Panc1 (cell line): ENCODE measurements around the gene CRLF1. TPM values are rescaled to one million over a fixed set of nuclear protein-coding genes. Genes with fewer than 3 reads are reported as not detected.
A peak's percentile ranks its signal among the peaks of the same experiment; 100 is the strongest.

Experiments
- ATAC-seq: fragments of 200-7000 bp; cut with Tn5 transposase; 2 replicates; pipeline ENCODE4 v1.9.1; 2020; ENCODE audit warnings: mild to moderate bottlenecking, moderate library complexity
- BruUV-seq: library from RNA; stranded (reverse); fragments of 400-500 nt; replicated peaks from 2 replicates; lab custom pipeline; 2021; lab: Mats Ljungman, UMichigan
- CTCF ChIA-PET: fragments of 300-600 bp; sonication (Branson Sonifier 250); formaldehyde crosslinking; loops from one replicate; lab custom pipeline; 2022; ENCODE audit warnings: antibody characterized with exemption; lab: Charles Lee
- POLR2A ChIA-PET: fragments of 300-600 bp; sonication (Branson Sonifier 250); formaldehyde crosslinking; loops from one replicate; lab custom pipeline; 2022; ENCODE audit warnings: antibody characterized with exemption; lab: Charles Lee
- DNase-seq: peaks from one replicate; pipeline ENCODE4 v3.0.0-alpha.2; 2010; ENCODE audit warnings: low read depth, low spot score
- H3K27ac ChIP-seq: 2 replicates; pipeline ENCODE4 v1.5.1; 2011; ENCODE audit warnings: mild to moderate bottlenecking, low read length, inconsistent platforms
- H3K27me3 ChIP-seq: fragments of 200-500 bp; sonication (Bioruptor generic); 2 replicates; pipeline ENCODE4 v1.6.0; 2014; ENCODE audit warnings: low read length, inconsistent platforms; ENCODE audit not compliant: control insufficient read depth, insufficient read depth
- H3K36me3 ChIP-seq: fragments of 200-500 bp; sonication (Bioruptor generic); 2 replicates; pipeline ENCODE4 v1.5.1; 2014; ENCODE audit warnings: inconsistent platforms, mild to moderate bottlenecking, low read length, moderate library complexity; ENCODE audit not compliant: control insufficient read depth, insufficient read depth
- H3K4me1 ChIP-seq: 2 replicates; pipeline ENCODE4 v1.5.1; 2011; ENCODE audit warnings: inconsistent platforms, mild to moderate bottlenecking, low read length, moderate library complexity; ENCODE audit not compliant: control insufficient read depth, insufficient read depth
- H3K4me3 ChIP-seq, 2 experiments: 2 replicates each; pipeline ENCODE4 v1.5.1; 2011 to 2012; ENCODE audit warnings: low read depth in 2 of 2, low read length in 2 of 2, mild to moderate bottlenecking in 2 of 2, inconsistent platforms in 1 of 2, moderate library complexity in 1 of 2
- H3K9me3 ChIP-seq: fragments of 200-500 bp; sonication (Bioruptor generic); 2 replicates; pipeline ENCODE4 v1.5.1; 2014; ENCODE audit warnings: low read depth, mild to moderate bottlenecking, inconsistent platforms, low read length, moderate library complexity; ENCODE audit not compliant: control insufficient read depth, insufficient read depth
- CTCF ChIP-seq: fragments of 450-650 bp; IDR thresholded peaks from 2 replicates; pipeline ENCODE4 v1.5.1; 2017; ENCODE audit warnings: mild to moderate bottlenecking
- POLR2AphosphoS5 ChIP-seq: IDR thresholded peaks from 2 replicates; pipeline ENCODE4 v1.6.1; 2012; ENCODE audit warnings: mild to moderate bottlenecking, low read depth, low read length, moderate library complexity
- SIN3A ChIP-seq: IDR thresholded peaks from 2 replicates; pipeline ENCODE4 v1.6.1; 2012; ENCODE audit warnings: low read depth, mild to moderate bottlenecking, low read length, moderate library complexity, borderline replicate concordance; ENCODE audit not compliant: insufficient read depth
- TCF7L2 ChIP-seq: IDR thresholded peaks from 2 replicates; pipeline ENCODE4 v1.6.1; 2011; ENCODE audit warnings: mild to moderate bottlenecking, low read depth, low read length, inconsistent platforms
- in situ Hi-C: cut with HindIII; loops from 2 replicates; pipeline ENCODE4 v1.10.0; 2016; ENCODE audit warnings: low sequenced_read_pairs, low pct_unique_long_range_greater_than_20kb
- intact Hi-C: fragments of 100-400 bp; cut with micrococcal nuclease; formaldehyde crosslinking; loops from one replicate; pipeline ENCODE4 v1.10.0; 2022; ENCODE audit not compliant: unreplicated experiment
- total RNA-seq: library from RNA; stranded (reverse); gene quantifications from one replicate; pipeline ENCODE4 v1.2.1, GENCODE V29; 2021; ENCODE audit not compliant: unreplicated experiment
- TF ChIP-seq, protein P1 (sequence below), 2 experiments: IDR thresholded peaks; 2 replicates each; pipeline ENCODE4 v1.6.1; 2011 to 2012; ENCODE audit warnings: low read depth in 2 of 2, control low read depth in 1 of 2, low read length in 1 of 2, mild to moderate bottlenecking in 1 of 2, moderate library complexity in 1 of 2; ENCODE audit not compliant: insufficient read depth in 1 of 2

CRLF1 gene
- total RNA-seq, 1 experiment from 2014 or later = 3.5 TPM

DNA sequence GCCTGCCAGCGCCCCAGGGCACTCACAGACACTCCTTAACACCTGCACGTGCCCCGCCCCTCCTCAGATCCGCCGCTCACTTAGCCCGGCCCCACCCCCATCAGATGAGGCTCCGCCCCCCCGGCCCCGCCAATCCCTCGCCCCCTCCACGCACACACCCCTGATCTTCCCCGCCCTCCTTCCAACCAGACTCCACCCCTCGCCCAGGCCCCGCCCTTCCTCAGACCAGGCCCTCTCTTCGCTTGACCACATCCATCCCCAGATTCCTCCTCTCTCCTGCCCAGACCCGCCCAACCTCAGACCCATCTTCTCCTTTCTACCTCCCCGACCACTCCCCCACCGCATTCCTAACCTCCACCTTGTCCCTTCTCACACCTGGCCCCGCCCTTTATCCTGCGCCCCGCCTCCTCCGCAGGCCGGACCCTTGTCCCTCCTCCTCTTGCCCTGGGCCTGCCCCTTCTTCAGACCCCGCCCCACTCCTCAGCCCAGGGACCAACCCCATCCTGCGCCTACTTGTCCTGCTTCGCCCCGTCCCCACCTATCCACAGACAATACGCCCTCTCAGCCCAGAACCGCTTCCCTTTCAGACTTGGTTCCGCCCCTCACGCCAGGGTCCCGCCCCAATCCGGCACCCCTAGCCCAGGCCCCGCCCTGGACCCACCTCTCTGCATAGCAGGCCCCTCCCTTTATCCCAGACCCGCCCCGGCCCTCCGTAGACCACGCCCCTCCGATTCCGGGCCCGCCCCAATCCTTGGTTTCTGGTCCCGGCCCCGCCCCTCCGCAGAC lies 29.8 kb upstream of the CRLF1 start:
- BruUV-seq = no TSS peak

GRCh38 chr19:18635831-18636182 lies 29.2 kb upstream of the CRLF1 start:
- CTCF ChIA-PET = no interaction called here
- no peak overlapping the region for H3K27ac ChIP-seq
- POLR2A ChIA-PET = no interaction called here
- no TSS peak for BruUV-seq
- TF ChIP-seq, protein P1, sequence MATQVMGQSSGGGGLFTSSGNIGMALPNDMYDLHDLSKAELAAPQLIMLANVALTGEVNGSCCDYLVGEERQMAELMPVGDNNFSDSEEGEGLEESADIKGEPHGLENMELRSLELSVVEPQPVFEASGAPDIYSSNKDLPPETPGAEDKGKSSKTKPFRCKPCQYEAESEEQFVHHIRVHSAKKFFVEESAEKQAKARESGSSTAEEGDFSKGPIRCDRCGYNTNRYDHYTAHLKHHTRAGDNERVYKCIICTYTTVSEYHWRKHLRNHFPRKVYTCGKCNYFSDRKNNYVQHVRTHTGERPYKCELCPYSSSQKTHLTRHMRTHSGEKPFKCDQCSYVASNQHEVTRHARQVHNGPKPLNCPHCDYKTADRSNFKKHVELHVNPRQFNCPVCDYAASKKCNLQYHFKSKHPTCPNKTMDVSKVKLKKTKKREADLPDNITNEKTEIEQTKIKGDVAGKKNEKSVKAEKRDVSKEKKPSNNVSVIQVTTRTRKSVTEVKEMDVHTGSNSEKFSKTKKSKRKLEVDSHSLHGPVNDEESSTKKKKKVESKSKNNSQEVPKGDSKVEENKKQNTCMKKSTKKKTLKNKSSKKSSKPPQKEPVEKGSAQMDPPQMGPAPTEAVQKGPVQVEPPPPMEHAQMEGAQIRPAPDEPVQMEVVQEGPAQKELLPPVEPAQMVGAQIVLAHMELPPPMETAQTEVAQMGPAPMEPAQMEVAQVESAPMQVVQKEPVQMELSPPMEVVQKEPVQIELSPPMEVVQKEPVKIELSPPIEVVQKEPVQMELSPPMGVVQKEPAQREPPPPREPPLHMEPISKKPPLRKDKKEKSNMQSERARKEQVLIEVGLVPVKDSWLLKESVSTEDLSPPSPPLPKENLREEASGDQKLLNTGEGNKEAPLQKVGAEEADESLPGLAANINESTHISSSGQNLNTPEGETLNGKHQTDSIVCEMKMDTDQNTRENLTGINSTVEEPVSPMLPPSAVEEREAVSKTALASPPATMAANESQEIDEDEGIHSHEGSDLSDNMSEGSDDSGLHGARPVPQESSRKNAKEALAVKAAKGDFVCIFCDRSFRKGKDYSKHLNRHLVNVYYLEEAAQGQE (IDR thresholded peaks at IDR 0.05; ENCODE audit: insufficient read depth in 1 of 2, low read depth in 2 of 2, low read length in 1 of 2) = no peak
- TF ChIP-seq CTCF = no peak
- intact Hi-C loops (no loop called here), in situ Hi-C loops (no loop called here)
- H3K27me3 ChIP-seq = no peaks in the 10 kb centered on the region
- no peaks in the 10 kb centered on the region for H3K4me1 ChIP-seq
- no peak overlapping the region for H3K4me3 ChIP-seq
- H3K9me3 ChIP-seq = no peaks in the 10 kb centered on the region
- H3K36me3 ChIP-seq = no peaks in the 10 kb centered on the region
- DNase-seq = no peak
- no peak for ATAC-seq

More for the DNA sequence above, 29.8 kb upstream of the CRLF1 start:
- Histone ChIP-seq H3K4me3 (peak overlapping the region; percentile 68 to 69), H3K27ac (no peak overlapping the region), H3K27me3 (no peaks in the 10 kb centered on the region), H3K9me3 (no peaks in the 10 kb centered on the region), H3K36me3 (no peaks in the 10 kb centered on the region), H3K4me1 (no peaks in the 10 kb centered on the region)
- DNase-seq (peak; percentile 42), ATAC-seq (peak; percentile 96)
- ChIA-PET CTCF (no interaction called here), POLR2A (no interaction called here)
- TF ChIP-seq TCF7L2 = no peak
- no peak for TF ChIP-seq POLR2AphosphoS5
- no peak for TF ChIP-seq SIN3A
- TF ChIP-seq, protein P1 (IDR thresholded peaks at IDR 0.05; ENCODE audit: insufficient read depth in 1 of 2, low read depth in 2 of 2, low read length in 1 of 2) = no peak
- in situ Hi-C loops = no loop called here
- intact Hi-C loops = no loop called here
